Measurements from ENCODE around the gene HOOK2. TPM values are rescaled to one million over a fixed set of nuclear protein-coding genes. Genes with fewer than 3 reads are reported as not detected.

HOOK2 gene
- total and polyA plus RNA-seq, 12 donors, result 29.7 to 173 (median 57.8) TPM

DNA sequence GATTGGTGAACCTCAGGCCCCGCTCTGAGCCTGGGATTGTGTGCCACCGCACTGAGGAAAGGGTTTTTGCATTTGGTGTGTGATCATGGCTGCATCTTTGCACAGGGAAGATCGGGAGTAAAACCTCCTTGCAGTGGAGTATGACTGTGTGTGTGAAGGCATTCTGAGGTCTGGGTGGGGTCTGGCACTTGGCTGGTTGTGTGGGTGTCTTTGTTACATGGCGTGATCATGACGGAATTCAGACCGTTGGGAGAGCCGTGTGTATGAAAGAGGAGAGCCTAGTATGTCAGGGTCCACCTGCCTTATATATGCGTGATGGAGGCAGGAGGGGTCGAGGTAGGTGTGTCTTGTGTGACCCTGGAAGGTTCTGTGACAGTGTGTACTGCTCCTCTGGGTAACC, 24.5 kb downstream of the HOOK2 start:
- 60 to 73% methylated on average over 9 of the region's 9 CpGs for WGBS, 2 donors
- peaks cover 0 to 27% (median 19%) of the 10 kb centered on the region in 9 donors for H3K36me3 ChIP-seq
- ATAC-seq (no peak), DNase-seq (no peak)
- no peak overlapping the region for H3K27ac ChIP-seq
- TF ChIP-seq, protein P1, sequence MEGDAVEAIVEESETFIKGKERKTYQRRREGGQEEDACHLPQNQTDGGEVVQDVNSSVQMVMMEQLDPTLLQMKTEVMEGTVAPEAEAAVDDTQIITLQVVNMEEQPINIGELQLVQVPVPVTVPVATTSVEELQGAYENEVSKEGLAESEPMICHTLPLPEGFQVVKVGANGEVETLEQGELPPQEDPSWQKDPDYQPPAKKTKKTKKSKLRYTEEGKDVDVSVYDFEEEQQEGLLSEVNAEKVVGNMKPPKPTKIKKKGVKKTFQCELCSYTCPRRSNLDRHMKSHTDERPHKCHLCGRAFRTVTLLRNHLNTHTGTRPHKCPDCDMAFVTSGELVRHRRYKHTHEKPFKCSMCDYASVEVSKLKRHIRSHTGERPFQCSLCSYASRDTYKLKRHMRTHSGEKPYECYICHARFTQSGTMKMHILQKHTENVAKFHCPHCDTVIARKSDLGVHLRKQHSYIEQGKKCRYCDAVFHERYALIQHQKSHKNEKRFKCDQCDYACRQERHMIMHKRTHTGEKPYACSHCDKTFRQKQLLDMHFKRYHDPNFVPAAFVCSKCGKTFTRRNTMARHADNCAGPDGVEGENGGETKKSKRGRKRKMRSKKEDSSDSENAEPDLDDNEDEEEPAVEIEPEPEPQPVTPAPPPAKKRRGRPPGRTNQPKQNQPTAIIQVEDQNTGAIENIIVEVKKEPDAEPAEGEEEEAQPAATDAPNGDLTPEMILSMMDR (IDR thresholded peaks at IDR 0.05), result no peak
- H3K9me3 ChIP-seq, result peaks cover 0 to 9% (median 0%) of the 10 kb centered on the region in 11 donors
- peaks cover 0 to 50% (median 29%) of the 10 kb centered on the region in 7 donors for H3K27me3 ChIP-seq
- intact Hi-C loops (cut with DNase I), result loop anchor here in 1 of 10 donors (1.0 kb wide), 1 partner anchor 10 kb away; no protein-coding TSS in a partner anchor
- no peak overlapping the region for H3K4me3 ChIP-seq
- H3K4me1 ChIP-seq, result no peaks in the 10 kb centered on the region

DNA sequence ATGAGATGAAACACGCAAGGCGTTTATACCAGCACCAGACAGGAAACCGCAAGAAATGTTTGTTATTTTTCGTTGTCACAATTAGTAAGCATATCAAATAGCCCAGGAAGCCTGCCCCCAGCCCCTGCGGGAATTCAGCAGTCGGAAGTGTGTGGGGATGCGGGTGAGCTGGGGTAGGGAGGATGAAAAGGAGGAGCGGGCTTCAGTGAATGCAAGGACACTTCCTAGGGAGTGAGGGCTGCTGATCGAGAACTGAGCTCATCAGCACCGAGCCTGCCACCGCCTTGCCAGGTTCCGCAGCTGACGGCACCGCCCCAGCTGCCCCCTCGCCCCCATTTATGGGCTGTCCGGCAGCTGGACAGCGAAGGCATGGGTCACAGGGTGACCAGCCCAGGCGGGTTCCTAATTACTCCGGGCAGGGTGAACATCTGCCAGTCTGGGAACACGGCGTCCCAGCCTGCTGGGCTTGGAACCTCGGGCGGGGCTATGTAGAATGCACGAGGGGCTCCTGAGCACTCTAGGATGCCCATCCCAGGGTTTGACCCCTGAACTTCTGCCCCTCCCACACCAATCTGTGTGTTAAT, 25.3 kb downstream of the HOOK2 start:
- ATAC-seq, result no peak
- no peak overlapping the region for H3K4me3 ChIP-seq
- intact Hi-C loops (cut with DNase I), result loop anchor here in 1 of 10 donors (1.0 kb wide), 1 partner anchor 11 kb away; no protein-coding TSS in a partner anchor
- peaks cover 0 to 50% (median 29%) of the 10 kb centered on the region in 7 donors for H3K27me3 ChIP-seq
- no peak for DNase-seq
- H3K36me3 ChIP-seq, result peaks cover 0 to 35% (median 27%) of the 10 kb centered on the region in 9 donors
- TF ChIP-seq, protein P1 (IDR thresholded peaks at IDR 0.05), result no peak
- H3K4me1 ChIP-seq, result no peaks in the 10 kb centered on the region
- WGBS, 2 donors, result 37 to 40% methylated on average over 24 of the region's 24 CpGs
- no peak overlapping the region for H3K27ac ChIP-seq
- peaks cover 0 to 9% (median 0%) of the 10 kb centered on the region in 11 donors for H3K9me3 ChIP-seq

DNA sequence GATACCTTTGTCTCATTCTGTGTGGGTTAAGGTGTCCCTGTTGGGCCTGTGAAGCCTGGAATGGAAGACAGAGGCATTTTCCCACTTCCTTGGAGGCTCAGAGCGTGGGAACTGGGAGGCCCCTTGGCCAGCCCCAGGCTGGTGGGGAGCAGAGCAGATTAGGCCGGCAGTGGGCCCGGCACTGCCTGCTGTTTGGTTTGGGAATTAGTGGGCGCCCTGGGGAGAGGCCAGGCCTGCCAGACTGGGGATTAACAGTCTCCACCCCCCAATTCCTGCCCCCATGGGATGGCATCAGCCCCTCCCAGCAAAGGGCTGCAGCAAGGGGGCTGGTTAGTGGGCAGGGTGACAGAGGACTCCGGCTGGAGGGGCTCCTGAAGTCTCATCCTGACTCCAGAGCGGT, 26.9 kb downstream of the HOOK2 start:
- TF ChIP-seq, protein P1 (IDR thresholded peaks at IDR 0.05), result no peak
- Histone ChIP-seq H3K4me3 (no peak overlapping the region), H3K9me3 (peaks cover 0 to 9% (median 0%) of the 10 kb centered on the region in 11 donors), H3K4me1 (no peaks in the 10 kb centered on the region), H3K27me3 (peaks cover 0 to 41% (median 23%) of the 10 kb centered on the region in 7 donors), H3K27ac (no peak overlapping the region), H3K36me3 (peaks cover 0 to 45% (median 35%) of the 10 kb centered on the region in 9 donors)
- no peak for ATAC-seq
- WGBS, 2 donors, result 61 to 65% methylated on average over 6 of the region's 6 CpGs
- DNase-seq, result no peak
- intact Hi-C loops (cut with DNase I), result no loop called here

DNA sequence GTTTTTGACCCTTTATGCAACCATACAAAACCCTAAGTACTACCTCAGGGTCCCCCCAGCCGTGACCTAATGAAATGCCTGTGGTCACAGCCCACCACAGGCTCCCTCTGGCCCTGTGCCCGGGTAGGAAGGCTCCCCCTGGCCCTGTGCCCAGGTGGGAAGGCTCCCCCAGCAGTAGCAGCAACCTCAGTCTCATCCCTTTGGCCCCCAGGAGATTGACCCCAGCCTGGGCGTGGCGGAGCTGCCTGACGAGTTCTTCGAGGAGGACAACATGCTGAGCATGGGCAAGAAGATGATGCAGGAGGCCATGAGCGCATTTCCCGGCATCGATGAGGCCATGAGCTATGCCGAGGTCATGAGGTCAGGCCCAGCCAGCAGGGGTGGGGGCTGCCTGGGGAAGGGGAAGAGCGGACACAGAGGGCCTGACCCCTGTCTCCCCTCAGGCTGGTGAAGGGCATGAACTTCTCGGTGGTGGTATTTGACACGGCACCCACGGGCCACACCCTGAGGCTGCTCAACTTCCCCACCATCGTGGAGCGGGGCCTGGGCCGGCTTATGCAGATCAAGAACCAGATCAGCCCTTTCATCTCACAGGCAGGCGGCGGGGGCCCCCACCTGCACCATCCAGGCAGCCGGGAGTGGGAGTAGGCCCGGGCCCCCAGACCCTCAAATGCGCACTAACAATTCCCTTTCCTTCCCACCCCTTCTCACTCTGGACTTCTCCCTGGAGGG, 30.0 kb downstream of the HOOK2 start:
- intact Hi-C loops (cut with DNase I), result no loop called here
- no peak overlapping the region for H3K27ac ChIP-seq
- ATAC-seq (no peak), DNase-seq (no peak)
- peaks cover 0 to 14% (median 10%) of the 10 kb centered on the region in 7 donors for H3K27me3 ChIP-seq
- TF ChIP-seq, protein P1 (IDR thresholded peaks at IDR 0.05), result no peak
- 84 to 90% methylated on average over 22 of the region's 22 CpGs for WGBS, 2 donors
- no peaks in the 10 kb centered on the region for H3K4me1 ChIP-seq
- H3K36me3 ChIP-seq, result peaks cover 0 to 77% (median 35%) of the 10 kb centered on the region in 9 donors
- H3K4me3 ChIP-seq, result no peak overlapping the region
- peaks cover 0 to 9% (median 0%) of the 10 kb centered on the region in 11 donors for H3K9me3 ChIP-seq

Measured in heart right ventricle (tissue), 16 donors.